ENCODE data around the gene OPCML.

Gene OPCML

GRCh38 chr11:132540581-132540980 is 991.7 kb downstream of the OPCML start:
- Mint-ChIP-seq H3K36me3 (ENCODE audit: low read depth) (no peaks in the 10 kb centered on the region), H3K9me3 (no peaks in the 10 kb centered on the region), H3K27me3 (ENCODE audit: low read depth, poor library complexity) (peaks cover 3% of the 10 kb centered on the region), H3K4me3 (no peak overlapping the region), H3K4me1 (no peaks in the 10 kb centered on the region), H3K27ac (no peak overlapping the region)
- no peak for DNase-seq
- no peak for TF ChIP-seq CTCF (IDR thresholded peaks at IDR 0.05)

- H3K4me3 Mint-ChIP-seq, result no peak overlapping the region
- DNase-seq, result no peak
- TF ChIP-seq CTCF (IDR thresholded peaks at IDR 0.05), result no peak
- H3K27me3 Mint-ChIP-seq (ENCODE audit: low read depth, poor library complexity), result peaks cover 3% of the 10 kb centered on the region
- no peaks in the 10 kb centered on the region for H3K4me1 Mint-ChIP-seq
- no peaks in the 10 kb centered on the region for H3K9me3 Mint-ChIP-seq
- H3K27ac Mint-ChIP-seq, result no peak overlapping the region
- no peaks in the 10 kb centered on the region for H3K36me3 Mint-ChIP-seq (ENCODE audit: low read depth)
These were observed 992.5 kb downstream of the OPCML start for GRCh38 chr11:132539590-132540368.

DNA sequence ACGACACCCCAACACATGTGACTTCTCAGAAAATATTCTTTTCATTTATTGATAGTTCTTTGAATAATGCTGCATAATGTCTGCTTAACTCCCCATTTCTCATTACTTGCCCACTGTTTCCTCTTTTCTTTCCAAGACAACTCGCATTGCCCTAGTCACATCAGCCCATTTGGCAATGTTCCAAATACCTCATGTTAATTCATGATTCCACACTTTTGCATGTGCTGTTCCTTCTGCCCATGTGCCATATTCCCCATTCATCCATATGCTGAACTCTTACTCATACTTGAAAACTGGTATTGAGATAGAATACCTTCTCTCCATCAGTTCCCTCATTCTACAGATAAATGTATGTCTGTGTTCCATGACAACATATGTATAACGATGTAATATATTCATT is 993.7 kb downstream of the OPCML start:
- TF ChIP-seq CTCF (IDR thresholded peaks at IDR 0.05), result no peak
- no peak for DNase-seq
- H3K27me3 Mint-ChIP-seq (ENCODE audit: low read depth, poor library complexity), result peaks cover 3% of the 10 kb centered on the region
- no peaks in the 10 kb centered on the region for H3K9me3 Mint-ChIP-seq
- H3K36me3 Mint-ChIP-seq (ENCODE audit: low read depth), result no peaks in the 10 kb centered on the region
- H3K4me1 Mint-ChIP-seq, result no peaks in the 10 kb centered on the region
- no peak overlapping the region for H3K27ac Mint-ChIP-seq
- H3K4me3 Mint-ChIP-seq, result no peak overlapping the region

DNA sequence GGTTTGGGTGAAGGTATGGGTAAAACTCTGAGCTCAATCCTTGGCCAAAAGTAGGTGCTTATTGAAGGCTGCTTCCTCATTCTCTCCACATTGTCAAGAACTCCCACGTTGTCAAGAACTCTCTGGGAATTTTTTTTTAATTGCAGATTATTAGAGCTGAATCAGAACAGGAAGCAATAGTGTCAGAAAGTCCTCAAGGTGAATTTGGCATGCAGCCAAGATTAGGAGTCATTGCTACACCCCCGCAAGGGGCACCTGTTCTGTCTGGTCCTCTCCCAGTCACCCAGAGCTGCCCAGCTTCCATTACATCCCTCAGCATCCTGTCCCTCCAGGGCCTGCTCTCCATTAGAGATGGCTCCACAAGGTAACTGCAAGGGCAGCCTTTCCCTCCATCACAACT is 996.5 kb downstream of the OPCML start:
- DNase-seq, result no peak
- no peaks in the 10 kb centered on the region for H3K36me3 Mint-ChIP-seq (ENCODE audit: low read depth)
- no peak overlapping the region for H3K4me3 Mint-ChIP-seq
- H3K27ac Mint-ChIP-seq, result no peak overlapping the region
- H3K9me3 Mint-ChIP-seq, result no peaks in the 10 kb centered on the region
- H3K4me1 Mint-ChIP-seq, result no peaks in the 10 kb centered on the region
- TF ChIP-seq CTCF (IDR thresholded peaks at IDR 0.05), result no peak
- H3K27me3 Mint-ChIP-seq (ENCODE audit: low read depth, poor library complexity), result peaks cover 13% of the 10 kb centered on the region

GRCh38 chr11:132531921-132532320 is 1000.4 kb downstream of the OPCML start:
- Mint-ChIP-seq H3K27me3 (ENCODE audit: low read depth, poor library complexity) (peaks cover 37% of the 10 kb centered on the region), H3K9me3 (no peaks in the 10 kb centered on the region), H3K36me3 (ENCODE audit: low read depth) (no peaks in the 10 kb centered on the region), H3K4me3 (no peak overlapping the region), H3K4me1 (no peaks in the 10 kb centered on the region), H3K27ac (no peak overlapping the region)
- no peak for DNase-seq
- no peak for TF ChIP-seq CTCF (IDR thresholded peaks at IDR 0.05)

DNA sequence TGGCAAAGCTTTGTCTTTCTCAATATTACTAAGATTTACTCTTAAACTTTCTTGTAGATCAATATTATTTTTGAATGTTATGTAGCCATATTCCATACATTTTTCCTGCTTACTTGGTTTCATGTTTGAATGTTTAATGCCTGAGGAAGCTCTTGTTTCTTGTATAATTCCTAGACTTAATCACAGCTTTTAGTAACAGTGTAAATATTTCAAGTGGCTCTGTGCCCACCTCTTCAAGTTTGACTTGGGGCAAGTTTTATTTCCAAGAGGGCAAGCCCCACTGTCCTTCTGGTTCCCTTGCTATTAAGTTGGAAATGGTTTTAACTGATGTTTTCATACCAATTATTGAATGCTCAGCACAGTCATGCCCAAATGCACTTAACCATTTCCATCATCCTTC is 1004.1 kb downstream of the OPCML start:
- H3K4me1 Mint-ChIP-seq, result no peaks in the 10 kb centered on the region
- no peaks in the 10 kb centered on the region for H3K36me3 Mint-ChIP-seq (ENCODE audit: low read depth)
- H3K27ac Mint-ChIP-seq, result no peak overlapping the region
- H3K4me3 Mint-ChIP-seq, result no peak overlapping the region
- peaks cover 49% of the 10 kb centered on the region for H3K27me3 Mint-ChIP-seq (ENCODE audit: low read depth, poor library complexity)
- TF ChIP-seq CTCF (IDR thresholded peaks at IDR 0.05), result no peak
- H3K9me3 Mint-ChIP-seq, result peaks cover 7% of the 10 kb centered on the region
- DNase-seq, result no peak

All from nephron progenitor cell (in vitro differentiated cells).